ENCODE data around the gene APOC3. TPM values are rescaled to one million over a fixed set of nuclear protein-coding genes. Genes with fewer than 3 reads are reported as not detected.

The APOC3 gene
- total RNA-seq, 2 donors from 2014 or later: 7.3 TPM; not detected in 1

- 37 to 44% methylated on average over 5 of the region's 5 CpGs for WGBS, 2 donors
- ATAC-seq (peak; percentile 75), DNase-seq (peak in 1 of 4 donors; percentile 49)
- no peaks in the 10 kb centered on the region for H3K4me1 ChIP-seq
- no peaks in the 10 kb centered on the region for H3K9me3 ChIP-seq
- no peak overlapping the region for H3K4me3 ChIP-seq
- intact Hi-C loops (cut with DNase I): loop anchor here (5.0 to 10.0 kb wide), 2 partner anchors 227 to 345 kb away; no protein-coding TSS in a partner anchor
- H3K27me3 ChIP-seq: no peaks in the 10 kb centered on the region
- H3K36me3 ChIP-seq (replicated peaks in 1 of 2; ENCODE audit: insufficient read depth in 1 of 2, low read depth in 2 of 2): peaks cover 0 to 2% of the 10 kb centered on the region in 2 donors
- no peak for TF ChIP-seq POLR2A (IDR thresholded peaks at IDR 0.05)
- peak; percentile 41 to 74 (median 64) for TF ChIP-seq CTCF (IDR thresholded peaks at IDR 0.05)
- H3K27ac ChIP-seq: no peak overlapping the region
These were observed 50.3 kb downstream of the APOC3 start for GRCh38 chr11:116879800-116880625.

DNA sequence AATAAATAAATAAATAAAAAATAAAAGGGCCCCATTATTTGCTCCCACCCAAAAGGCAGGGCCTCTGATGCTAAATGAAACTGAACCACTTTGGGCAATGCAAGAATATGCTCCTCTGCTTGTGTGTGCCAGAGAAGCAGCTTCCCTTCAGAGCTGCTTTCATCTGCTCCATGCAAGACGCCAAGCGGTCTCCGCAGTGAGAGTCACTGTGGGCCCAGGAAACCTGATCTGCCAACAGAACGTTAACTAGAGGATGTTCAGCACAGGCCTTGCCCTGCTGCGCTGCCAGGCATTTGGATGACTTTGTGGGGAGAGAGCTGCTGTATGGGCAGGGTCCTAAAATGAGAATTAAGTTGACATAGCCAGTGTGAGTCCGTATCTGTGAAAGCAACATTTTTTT is 51.4 kb downstream of the APOC3 start:
- Histone ChIP-seq H3K4me3 (no peak overlapping the region), H3K9me3 (no peaks in the 10 kb centered on the region), H3K27me3 (no peaks in the 10 kb centered on the region), H3K36me3 (replicated peaks in 1 of 2; ENCODE audit: insufficient read depth in 1 of 2, low read depth in 2 of 2) (no peaks in the 10 kb centered on the region), H3K4me1 (peaks cover 10% of the 10 kb centered on the region), H3K27ac (no peak overlapping the region)
- TF ChIP-seq CTCF (IDR thresholded peaks at IDR 0.05) (no peak), POLR2A (IDR thresholded peaks at IDR 0.05) (no peak)
- intact Hi-C loops (cut with DNase I): no loop called here
- 85 to 88% methylated on average over 6 of the region's 6 CpGs for WGBS, 2 donors
- ATAC-seq: no peak
- no peak for DNase-seq

- no peak overlapping the region for H3K27ac ChIP-seq
These were observed 52.7 kb downstream of the APOC3 start for GRCh38 chr11:116882386-116882785.

More at GRCh38 chr11:116882386-116882785, 52.7 kb downstream of the APOC3 start:
- no peak for DNase-seq
- no peaks in the 10 kb centered on the region for H3K27me3 ChIP-seq
- peaks cover 17% of the 10 kb centered on the region for H3K4me1 ChIP-seq
- ATAC-seq: no peak
- H3K9me3 ChIP-seq: no peaks in the 10 kb centered on the region
- intact Hi-C loops (cut with DNase I): no loop called here
- TF ChIP-seq POLR2A (IDR thresholded peaks at IDR 0.05): no peak
- no peak for TF ChIP-seq CTCF (IDR thresholded peaks at IDR 0.05)
- no peak overlapping the region for H3K4me3 ChIP-seq
- no peaks in the 10 kb centered on the region for H3K36me3 ChIP-seq (replicated peaks in 1 of 2; ENCODE audit: insufficient read depth in 1 of 2, low read depth in 2 of 2)

Other genes with a start within 250 kb of the APOC3 start
- 10 to 100 TPM in 1 of 2 donors, 1 to 10 TPM in 1; 8.9 to 15.8 TPM for gene BUD13, start 56.9 kb upstream of the APOC3 start, total RNA-seq
- gene ZPR1, start 41.9 kb upstream of the APOC3 start, total RNA-seq: 10 to 100 TPM in 1 of 2 donors, 1 to 10 TPM in 1; 4.3 to 36.6 TPM
- 1 to 10 TPM in 1 of 2 donors, not detected in 1; 2.6 TPM for gene APOA5, start 38.0 kb upstream of the APOC3 start, total RNA-seq
- not detected for gene APOA4, start 6.6 kb upstream of the APOC3 start, total RNA-seq
- gene APOA1, start 7.7 kb downstream of the APOC3 start, total RNA-seq: 10 to 100 TPM in 1 of 2 donors, 1 to 10 TPM in 1; 1.0 to 16.8 TPM

Measured in body of pancreas (tissue), 4 donors.